CD4-positive, alpha-beta T cell treated with Interferon gamma for 1 hour (primary cell): ENCODE measurements around the gene KATNB1.
"Not testable (repeated sequence)": the region's sequence is repeated elsewhere in the genome, so short reads cannot be mapped to it uniquely, and the experiment has no call there.

Experiments used
- DNase-seq: peaks from one replicate; pipeline ENCODE4 v3.0.0-alpha.2; 2020

The KATNB1 gene

DNA sequence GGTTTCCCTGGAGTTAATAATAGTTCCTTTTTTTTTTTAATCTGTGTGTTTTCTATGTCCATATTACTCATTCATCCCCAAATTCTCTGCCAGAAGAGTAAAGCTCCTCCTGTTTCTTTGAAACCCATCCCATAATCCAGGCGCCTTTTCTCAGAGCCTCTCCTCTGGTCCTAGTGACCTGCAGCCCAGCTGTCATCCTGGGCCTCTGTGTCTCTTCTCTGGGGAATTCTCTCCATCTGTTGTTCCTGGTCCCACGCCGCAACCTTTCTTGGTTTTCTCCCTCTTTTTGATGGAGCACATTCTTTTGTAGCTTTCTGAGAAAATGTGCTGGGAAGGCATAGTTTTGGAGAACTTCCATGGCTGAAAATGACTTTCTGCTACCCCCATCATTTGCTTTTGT, 10.2 kb downstream of the KATNB1 start:
- DNase-seq, result no peak

DNA sequence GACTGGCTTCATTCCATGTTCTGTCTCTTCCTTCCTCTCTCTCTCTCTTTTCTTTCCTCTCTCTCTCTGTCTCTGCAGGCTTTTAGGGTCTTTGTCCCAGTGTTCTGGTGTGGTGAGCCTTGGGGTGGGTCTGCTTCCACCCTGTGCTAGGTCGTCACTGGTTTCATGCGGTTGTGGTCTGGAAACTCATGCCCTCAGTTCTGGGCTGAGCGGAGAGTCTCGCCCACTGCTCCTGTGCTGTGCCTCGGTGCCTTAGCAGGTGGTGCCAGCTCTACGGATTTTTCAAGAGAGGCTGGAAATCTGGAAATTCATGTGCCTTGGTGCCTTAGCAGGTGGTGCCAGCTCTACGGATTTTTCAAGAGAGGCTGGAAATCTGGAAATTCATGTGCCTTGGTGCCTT, 10.7 kb downstream of the KATNB1 start:
- DNase-seq, result not testable (repeated sequence)

DNA sequence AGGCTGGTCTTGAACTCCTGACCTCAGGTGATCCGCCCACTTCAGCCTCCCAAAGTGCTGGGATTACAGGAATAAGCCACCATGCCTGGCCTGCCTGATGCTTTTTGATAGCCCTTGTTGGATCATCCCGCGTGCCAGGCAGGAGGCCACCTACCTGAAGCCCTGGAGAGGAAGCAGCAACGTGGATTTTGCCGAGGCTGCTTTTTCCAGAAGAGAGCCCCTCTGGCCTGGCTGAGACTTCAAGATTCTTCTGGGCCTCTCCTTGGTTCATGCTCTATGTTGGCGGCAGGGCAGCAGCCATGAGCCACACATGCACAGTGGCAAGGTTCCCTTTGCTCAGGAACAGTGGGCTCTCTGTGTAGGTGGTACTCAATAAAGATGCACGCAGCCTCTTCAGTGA, 11.5 kb downstream of the KATNB1 start:
- DNase-seq, result no peak

DNA sequence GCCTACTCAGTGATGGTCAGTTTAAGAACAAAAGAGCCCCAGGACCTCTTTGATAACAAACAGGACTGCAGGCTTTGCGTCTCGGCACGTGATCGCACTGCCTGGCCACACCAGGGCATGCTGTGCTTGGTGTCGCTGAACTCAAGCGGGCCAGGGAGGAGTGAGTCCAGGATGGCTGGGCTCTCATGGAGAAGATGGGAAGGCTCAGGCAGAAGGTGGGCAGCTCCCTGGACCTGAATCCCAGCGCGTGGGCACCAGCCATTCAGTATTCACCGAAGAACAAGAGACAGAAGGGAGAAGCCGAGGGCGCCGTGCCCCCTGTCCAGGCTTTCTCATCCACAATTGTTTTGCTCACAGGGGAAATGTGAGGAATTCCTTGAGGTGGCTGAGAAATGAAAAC, 11.9 kb downstream of the KATNB1 start:
- no peak for DNase-seq

DNA sequence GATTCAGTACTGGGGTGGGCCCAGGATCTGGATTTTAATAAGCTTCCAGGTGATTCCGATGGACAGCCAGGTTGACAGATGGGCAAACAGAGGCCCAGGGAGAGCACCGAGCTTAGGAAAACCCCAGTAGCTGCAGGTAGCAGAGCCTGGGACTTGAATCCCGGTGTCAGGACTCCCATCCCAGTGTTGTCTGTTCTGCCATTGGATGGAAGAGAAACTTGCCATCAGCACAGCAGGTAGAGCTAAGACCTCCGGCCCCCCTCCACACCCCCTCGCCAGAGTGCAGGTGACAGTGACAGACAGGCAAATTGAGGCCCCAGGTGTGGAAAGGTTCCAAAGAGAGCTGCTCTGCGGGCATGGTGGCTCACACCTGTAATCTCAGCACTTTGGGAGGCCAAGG, 12.4 kb downstream of the KATNB1 start:
- DNase-seq, result no peak

DNA sequence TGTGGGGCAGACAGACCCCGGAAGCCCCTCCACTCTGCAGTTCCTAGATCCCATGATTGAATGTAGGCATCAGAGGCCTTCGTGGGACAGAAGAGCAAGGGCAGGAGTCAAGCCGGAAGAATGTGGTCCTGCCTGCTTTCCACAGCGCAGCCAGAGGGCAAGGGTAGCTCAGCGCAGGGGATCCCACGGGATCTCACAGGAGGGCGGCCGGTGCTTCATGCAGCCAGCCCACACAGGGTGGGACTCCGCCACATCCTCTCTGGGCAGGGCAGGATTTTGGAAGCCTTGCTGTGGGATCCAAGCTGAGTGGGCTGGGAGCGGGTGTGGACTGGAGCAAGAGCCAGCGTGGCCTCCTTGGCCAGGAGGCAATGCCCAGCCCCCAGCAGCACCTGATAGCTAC, 13.0 kb downstream of the KATNB1 start:
- no peak for DNase-seq

DNA sequence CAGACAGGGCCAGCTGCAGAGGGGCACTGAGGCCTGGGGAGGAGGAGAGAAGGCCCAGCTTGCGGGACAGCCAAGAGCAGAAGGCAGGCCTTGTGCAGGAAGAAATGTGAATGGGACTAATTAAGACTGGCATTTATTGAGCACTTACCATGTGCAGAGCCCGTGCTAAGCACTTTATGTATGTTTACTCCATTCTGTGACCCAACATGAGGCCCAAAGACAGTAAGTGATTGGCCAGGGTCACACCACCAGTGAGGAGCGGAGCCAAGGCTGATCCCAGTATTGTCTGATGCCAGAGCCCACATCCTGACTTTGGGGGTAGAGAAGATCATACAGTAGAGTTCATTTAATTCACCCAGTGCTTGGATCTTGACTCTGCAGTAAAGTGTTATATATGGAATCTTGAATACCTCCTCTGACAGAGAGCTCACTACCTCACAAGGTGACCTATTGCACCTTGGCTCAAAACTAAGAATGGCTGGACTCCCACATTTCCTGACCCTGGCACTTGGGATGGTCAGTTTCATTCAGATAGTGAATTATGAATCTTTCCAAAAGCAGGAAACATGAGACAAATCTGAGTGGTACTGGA, 13.6 kb downstream of the KATNB1 start:
- no peak for DNase-seq

DNA sequence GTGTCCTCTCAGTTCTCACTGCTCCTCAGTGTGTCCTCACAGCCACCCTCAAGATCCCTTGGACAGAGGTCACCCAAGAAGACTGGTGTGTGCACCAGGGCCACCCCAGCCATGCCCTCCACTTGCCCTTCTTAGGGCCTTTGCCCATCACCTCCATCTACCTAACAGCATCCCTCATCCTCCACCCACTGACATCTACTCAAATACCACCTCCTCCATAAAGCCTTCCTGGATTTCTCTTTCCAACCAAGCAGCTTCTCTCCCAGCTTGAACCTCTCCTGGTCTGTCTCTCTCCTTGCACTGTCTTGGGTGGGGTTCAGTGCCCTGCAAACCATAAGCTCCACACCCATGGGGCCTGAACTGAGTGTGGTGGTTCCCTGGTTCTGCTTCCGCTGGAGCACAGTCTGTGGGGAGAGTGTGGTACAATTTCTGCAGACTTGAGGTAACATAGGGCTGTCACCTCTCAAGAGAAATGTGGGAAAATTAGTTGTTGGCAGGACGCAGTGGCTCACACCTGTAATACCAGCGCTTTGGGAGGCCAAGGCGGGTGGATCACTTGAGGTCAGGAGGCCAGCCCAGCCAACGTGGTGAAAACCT, 14.4 kb downstream of the KATNB1 start:
- no peak for DNase-seq

DNA sequence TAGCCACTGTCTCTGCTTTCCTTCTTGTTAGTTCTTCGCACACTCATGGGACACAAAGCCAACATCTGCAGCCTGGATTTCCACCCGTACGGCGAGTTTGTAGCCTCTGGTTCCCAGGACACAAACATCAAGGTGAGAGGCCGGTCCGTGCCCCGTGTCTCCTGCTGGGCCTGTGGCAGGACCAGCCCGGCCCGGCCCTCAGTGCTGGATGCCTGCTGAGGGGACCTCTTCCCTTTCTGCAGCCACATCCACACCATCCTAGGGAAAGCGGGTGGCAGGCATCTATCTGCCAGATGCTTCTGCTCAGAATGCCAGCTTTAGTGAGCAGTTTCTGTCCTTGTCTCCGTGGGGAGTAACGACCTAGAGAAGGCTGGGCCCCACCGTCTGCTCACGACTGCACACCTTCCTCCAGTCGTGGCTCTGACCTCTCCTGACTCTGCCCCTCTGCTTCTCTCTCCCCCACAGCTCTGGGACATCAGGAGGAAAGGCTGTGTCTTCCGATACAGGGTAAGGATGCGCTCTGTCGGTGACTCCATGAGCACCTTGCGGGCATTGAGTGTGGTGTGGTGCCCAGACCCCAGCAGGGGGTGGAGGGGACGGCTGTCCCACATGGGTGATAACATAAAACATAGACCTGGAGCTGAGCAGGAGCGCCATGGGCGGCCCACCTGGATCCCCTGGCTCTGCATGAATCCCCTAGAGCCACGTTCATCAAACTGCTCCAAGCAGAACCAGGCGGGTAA, 15.4 kb downstream of the KATNB1 start:
- DNase-seq, result no peak

DNA sequence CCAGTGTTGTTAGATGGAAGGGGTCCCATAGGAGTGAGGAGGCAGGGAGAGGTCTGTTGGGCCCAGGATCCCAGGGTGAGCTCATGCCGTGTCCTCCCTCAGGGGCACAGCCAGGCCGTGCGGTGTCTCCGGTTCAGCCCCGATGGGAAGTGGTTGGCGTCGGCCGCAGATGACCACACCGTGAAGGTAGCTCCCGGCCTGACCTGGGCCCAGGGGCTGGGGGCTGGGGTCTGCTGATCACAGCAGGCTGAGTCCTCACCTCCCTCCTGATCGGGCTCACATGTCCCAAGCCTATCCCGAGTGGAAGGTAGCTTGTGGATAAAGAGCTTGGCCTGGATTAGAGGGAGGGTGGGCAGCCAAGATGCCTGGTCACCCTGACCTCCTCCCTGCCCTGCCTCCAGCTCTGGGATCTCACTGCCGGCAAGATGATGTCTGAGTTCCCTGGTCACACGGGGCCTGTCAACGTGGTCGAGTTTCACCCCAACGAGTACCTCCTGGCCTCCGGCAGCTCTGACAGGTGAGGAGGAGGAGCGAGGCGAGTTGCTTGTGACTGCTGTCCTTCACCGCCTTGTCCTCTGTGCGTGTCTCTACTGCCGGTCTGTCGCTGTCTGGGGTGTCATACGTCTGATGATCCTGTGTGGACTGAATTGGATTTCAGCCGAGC, 16.1 kb downstream of the KATNB1 start:
- DNase-seq, result no peak

DNA sequence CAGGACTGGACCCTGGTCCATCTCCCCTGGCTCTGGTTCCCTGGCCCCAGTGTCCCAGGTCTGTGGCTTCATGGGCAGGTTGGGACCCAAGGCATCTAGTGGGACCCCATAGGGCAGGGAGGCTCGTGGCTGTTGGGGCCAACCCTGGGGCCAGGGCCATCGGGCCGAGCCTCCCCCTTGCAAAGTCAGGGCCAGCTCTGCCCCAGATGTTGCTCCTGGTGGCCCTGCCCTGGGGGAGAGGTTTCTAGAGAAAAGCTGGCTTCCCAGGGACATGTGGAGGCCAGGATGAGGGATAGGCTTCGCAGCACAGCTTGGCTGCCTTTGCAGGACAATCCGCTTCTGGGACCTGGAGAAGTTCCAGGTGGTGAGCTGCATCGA, 16.6 kb downstream of the KATNB1 start:
- no peak for DNase-seq

DNA sequence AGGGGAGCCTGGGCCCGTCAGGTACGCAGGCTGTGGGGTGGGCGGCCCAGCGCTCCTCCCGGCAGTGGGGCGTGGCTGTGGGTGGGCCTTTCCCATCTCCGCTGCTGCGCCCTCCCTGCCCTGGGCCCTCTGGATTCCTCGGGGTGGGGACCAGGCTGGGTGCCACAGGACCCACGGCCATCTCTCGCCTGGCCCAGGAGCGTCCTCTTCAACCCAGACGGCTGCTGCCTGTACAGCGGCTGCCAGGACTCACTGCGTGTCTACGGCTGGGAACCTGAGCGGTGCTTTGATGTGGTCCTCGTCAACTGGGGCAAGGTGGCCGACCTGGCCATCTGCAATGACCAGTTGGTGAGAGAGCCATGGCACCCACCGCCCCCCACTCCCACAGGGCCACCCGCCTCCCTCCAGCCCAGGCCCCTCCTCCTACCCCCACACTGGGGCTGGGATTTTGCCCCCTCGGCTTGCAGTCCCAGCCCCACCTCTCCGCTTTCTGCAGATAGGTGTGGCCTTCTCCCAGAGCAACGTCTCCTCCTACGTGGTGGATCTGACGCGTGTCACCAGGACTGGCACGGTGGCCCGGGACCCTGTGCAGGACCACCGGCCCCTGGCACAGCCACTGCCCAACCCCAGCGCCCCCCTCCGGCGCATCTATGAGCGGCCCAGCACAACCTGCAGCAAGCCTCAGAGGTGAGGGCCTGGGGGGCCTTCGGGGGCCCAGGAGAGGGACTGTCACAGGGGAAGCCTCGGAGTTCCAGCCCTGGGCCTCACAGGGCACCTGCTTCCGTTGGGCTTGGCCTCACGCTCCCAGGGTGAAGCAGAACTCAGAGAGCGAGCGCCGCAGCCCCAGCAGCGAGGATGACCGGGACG, 17.2 kb downstream of the KATNB1 start:
- no peak for DNase-seq

DNA sequence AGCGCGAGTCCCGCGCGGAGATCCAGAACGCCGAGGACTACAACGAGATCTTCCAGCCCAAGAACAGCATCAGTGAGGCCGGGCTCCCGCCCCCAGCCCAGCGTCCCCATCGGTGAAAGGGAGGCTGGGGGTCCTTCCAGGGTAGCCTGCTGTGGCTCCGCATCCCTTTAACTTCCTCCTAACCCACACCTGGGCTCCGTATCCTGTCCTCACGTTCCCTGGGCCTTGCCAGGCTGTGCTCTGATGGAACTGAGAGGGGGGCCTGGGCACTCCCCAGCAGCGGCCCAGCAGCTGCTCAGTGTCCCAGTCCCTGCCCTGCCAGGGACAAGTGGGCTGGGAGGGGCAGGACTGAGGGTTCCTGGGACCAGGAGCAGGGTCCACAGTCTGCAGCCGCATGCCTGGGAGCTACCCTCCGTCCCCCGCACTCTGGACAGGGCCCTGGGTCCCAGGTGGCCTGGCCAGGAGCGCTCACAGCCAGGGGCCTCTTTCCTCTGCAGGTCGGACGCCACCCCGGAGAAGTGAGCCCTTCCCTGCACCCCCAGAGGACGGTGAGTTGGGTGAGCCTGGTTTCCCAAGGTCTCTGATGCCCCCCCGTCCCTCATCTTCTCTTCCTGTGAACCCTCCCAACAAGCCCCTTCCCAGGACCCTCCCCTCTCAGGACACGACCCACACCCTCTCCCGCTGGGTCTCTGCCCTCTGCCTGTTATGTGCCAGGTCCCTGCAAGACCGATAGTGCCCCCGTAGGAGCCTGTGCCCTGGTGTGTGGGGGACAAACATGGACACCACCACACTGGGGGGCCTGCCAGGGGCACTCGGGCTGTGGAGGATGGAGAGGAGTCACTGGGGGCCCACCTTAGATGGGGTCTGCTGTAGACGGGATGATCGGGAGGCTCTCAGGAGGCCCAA, 18.1 kb downstream of the KATNB1 start:
- DNase-seq, result no peak

DNA sequence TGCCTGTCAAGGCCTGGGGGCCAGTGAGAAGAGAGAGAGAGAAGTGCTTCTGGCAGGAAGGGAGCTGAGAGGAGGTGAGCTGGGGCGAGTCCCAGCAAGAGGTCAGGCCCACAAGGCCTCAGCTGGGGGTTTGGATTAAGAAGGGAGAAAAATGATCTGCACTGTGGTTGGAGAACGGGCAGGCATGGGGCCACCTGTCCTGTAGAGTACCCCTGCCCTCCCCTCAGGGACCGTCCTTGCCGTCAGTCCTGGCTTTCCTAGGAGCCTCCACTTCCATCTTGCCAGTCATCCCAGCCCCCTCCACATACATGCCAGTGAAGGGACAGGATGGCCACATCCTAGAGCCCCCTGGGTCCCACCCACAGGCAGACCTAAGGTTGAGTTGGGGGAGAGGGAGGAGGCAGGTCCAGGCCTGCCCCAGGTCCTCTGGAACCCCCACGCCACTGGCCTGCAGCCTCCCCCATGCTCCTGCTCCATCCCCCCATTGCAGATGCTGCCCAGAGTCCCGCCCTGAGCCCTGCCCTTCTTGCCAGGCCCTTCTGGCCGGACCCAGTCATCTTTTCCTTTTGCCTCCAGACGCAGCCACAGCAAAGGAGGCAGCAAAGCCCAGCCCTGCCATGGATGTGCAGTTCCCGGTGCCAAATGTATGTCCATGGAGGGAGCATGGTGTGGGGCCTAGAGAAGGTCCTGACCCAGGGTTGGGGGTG, 18.9 kb downstream of the KATNB1 start:
- DNase-seq, result no peak

DNA sequence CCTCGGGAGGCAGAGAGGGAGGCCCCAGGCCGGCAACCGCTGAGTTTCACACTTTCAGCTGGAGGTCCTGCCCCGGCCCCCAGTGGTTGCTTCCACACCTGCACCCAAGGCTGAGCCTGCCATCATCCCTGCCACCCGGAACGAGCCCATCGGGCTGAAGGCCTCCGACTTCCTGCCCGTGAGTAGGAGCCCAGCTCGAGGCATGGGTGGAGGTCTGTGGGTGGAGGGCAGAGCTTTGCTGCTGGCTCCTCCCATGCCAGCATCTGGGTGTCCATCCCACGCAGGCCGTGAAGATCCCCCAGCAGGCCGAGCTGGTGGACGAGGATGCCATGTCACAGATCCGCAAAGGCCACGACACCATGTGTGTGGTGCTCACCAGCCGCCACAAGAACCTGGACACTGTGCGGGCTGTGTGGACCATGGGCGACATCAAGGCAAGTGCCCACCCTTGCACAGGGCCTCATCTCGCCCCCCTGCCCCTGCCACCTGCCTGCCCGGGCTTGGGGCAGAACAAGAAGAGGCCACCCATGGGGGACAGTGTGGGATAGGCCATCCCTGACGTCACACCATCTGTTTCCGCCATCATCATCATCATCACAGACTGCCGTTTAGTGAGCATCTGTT, 19.6 kb downstream of the KATNB1 start:
- no peak for DNase-seq

DNA sequence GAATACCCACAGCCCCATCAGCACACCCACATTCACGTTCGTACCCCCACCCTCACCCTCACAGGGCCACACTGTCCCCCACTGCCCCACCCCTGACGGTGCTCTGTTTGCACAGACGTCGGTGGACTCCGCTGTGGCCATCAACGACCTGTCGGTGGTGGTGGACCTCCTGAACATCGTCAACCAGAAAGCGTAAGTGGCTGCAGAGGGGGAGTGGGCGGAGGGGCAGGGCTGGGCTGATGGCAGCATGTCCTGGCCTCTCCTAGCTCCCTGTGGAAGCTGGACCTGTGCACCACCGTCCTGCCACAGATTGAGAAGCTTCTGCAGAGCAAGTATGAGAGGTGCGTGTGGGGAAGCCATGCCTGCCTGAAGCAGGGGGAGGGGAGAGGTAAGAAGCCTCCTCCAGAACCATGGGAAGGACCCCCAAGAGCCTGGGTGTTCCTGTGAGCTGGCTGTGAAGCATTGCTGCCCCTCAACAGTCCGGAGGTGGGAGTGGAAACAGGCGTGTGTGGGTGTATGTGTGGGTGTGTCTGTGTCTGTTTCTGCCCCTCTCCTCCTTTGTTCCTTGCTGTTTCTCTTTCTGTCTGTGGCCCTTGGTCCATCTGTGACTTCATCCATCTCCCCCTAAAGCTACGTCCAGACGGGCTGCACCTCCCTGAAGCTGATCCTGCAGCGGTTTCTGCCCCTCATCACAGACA, 20.3 kb downstream of the KATNB1 start:
- DNase-seq, result no peak

DNA sequence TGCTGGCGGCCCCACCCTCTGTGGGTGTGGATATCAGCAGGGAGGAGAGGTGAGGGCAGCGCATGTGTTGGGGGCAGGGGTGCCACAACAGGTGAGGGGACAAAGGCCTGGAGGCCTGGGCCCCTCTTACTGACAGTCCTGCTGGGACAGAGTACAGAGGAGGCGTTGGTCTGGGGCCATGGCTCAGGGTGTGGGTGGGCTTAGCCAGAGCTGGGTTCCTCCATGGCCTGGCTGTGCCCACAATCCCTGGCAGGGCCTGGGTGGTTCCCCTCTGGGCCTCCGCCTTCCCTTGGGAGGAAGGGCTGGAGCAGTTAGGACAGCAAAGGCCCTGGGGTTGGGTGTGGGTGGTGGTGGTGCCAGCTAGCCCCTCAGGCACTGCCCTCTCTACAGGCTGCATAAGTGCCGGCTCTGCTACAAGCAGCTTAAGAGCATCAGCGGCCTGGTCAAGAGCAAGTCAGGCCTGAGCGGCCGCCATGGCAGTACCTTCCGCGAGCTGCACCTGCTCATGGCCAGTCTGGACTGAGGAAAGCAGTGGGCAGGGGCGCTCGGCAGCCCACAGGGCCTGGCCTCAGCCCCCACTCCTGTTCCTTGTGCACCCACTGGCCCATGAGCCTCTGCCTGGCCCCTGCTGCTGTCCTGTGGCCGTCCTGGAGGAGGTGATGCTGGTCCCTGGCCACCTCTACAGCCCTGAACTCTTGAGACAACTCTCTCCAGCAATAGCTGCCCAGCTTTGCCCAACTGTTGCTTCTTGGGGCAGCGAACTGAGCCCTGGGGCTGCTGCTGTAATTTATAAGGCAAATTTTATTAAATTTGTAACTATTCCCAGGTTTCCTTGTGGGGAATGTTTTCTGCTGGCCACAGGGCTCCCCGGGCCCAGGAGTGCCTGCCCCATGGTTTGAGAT, 21.1 kb downstream of the KATNB1 start:
- DNase-seq, result no peak

DNA sequence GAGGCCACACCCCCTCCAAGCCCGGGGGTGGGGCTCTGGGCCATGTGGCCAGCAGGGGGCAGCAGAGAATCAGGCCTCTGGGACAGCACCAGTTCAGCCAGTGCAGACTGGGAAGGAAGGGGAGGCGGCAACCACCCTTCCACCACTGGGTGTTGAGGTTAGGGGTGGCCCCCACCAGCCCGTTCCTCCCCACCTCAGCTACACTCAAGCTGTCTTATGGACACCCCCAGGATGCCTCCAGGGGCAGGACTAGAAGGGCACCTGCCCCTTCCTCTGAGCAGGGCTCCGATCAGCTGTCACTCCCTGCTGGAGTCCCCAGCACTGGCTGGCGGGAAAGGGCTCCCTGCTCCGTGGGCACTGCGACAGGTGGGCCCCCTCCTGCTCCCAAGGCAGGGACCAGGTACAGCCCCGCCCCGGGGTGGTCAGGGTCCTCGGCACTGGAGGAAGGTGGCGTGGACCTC, 21.8 kb downstream of the KATNB1 start:
- DNase-seq, result peak; percentile 79

DNA sequence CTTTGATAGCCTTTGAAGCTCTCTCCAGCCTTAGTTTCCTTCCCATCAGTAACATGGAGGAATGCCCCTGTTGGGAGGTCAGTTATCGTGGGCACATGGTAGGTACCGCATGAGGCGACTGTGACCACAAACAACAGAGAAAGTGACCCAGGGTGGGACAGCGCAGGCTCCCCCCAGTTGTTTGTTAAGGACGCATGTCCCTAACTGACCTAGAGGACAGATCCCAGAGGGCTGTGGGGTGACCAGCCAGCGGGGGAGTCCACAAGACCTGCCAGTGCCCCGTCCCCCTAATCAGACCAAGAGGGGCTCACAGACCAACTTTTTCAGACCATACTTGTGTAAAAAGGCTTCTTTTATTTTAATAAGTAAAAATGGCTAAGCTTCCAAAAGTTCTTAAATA, 22.3 kb downstream of the KATNB1 start:
- no peak for DNase-seq
